ENCODE results near the gene ECE2.

- no peak for TF ChIP-seq CTCF (IDR thresholded peaks at IDR 0.05)
- TF ChIP-seq POLR2A (IDR thresholded peaks at IDR 0.05): no peak
- no peak for TF ChIP-seq POLR2AphosphoS5 (IDR thresholded peaks at IDR 0.05)
Observed at GRCh38 chr3:184296616-184297015, 20.8 kb downstream of the ECE2 start.

Measured in breast epithelium (tissue), 3 donors.